HG02623 (cell line): ENCODE data around the gene EDC3.
A peak's percentile ranks its signal among the peaks of the same experiment; 100 is the strongest.
"Not testable (repeated sequence)": the region's sequence is repeated elsewhere in the genome, so short reads cannot be mapped to it uniquely, and the experiment has no call there.

ENCODE experiments used
- ATAC-seq: cut with Tn5 transposase; IDR thresholded peaks from one replicate; pipeline ENCODE4 v1.9.1; 2021; ENCODE audit warnings: moderate library complexity; ENCODE audit not compliant: unreplicated experiment

The EDC3 gene

DNA sequence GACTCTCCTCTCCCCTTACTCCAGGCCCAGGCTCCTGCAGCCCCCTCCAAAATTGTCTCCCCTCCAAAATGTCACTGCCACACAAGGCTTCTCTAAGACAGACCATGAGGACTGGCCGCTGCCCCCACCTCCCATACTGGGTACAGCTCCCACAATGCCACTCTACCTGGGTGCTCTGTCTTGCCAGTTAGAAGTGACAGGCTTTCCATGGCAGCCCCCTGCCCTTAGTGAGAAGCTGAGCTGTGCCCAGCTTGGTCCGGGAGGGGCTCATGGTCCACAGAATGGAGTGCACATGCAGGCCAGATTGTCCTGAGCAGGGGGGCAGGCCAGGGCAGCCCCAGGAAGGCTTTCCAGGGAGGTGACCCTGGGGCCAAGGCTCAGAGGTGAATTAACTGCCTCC is 83.1 kb downstream of the EDC3 start:
- ATAC-seq: no peak

DNA sequence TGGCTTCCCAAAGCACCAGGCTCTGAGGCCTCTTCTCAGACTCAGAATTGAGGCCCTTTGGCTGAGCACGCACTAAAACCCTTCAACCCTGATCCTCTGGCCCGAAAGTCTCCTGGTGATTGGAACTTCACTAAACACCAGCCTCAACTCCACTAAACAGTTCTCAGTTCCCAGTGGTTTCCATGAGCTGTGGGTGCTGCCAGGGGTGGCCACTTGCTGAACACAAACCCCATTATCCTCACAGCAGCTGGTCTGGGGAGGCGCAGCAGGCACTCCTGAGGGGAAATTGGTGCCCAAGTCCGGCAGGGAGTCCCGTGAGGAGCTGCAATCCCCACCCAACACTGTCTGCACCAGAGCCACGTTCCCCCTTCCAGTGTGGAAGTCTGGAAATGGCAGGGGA is 84.0 kb downstream of the EDC3 start:
- no peak for ATAC-seq

DNA sequence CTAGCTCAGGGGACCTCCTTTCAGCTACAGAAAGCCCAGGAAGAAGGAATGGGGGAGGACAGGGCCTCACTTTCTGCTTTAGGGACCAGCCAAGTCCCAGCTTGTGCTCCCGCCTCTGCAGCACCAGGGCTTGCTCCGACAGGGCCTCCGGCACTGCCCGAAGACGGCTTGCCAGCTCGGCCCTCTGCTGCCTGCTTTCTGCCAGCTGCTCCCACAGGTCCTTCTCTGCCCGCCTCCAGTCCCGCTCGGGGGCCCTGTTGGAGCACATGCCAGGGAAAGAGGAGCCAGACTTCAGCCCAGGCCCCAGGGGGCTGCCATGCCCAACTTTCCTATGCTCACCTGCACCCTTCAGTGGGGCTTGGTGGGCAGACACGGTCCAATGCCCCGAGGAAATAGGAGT is 84.5 kb downstream of the EDC3 start:
- no peak for ATAC-seq

DNA sequence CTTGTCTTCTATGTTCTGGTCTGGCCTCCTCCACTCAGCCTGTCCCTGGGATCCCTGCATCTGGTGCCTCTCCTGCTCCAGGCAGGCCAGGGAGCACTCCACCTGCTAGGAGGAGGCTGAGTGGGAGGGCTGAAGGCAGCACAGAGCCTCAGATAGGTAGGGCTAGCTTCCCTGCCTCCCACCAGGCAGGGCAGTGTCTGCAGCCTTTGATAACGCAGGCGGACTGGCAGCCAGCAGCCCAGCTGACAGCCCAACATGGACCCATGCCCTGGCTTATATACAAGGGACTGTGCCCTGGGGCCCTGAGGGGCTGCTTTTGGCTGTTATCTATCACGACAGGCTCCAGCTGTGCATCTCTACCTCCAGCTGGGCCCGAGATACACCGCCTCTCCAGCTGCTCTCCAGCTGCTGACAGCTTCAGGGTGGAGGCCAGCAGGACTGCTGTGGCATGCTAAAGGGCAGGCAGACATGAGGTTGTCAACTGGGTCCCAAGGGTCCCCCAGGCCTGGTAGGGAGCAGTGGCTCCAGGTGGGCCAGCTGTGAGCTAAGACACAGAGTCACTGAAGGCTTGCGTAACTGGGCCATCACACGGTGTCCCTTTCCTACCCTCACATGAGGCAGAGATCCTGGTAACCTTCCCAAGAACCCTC is 85.4 kb downstream of the EDC3 start:
- no peak for ATAC-seq

DNA sequence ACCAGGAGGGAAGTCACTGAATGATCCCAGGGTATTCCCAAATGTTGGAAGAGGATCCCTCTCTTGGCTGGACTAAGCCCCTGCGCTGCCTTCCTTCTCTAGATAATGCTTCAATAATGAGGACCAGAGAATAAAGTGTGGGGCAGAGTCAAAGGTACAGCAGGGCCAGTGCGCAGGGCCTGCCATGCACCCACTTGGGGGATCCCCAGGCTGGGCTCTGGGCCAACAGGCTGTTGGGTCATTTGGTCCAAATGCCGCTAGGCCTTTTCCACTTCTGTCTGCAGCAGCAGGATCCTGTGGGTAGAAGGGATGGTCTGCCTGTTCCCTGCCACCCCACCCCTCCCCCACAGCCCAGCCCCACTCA is 85.9 kb downstream of the EDC3 start:
- no peak for ATAC-seq

DNA sequence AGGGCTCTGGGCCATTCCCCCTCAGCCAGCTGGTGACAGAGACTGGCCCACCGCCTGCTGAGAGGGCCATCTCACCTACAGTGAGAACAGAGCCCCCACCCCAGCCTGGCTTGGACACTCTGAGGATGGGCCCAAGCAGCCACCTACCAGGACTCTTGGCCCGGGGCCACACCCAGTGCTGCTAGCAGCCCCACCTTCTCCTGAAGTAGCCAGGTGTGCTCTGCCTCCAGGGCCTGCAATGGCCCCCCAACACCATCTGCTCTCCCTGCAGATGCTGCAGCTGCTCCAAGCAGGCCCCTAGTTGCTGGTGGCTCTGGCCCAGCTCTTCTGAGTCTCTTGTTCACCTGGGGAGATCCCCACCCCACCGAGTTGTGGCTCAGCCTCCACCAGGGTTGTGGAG is 87.0 kb downstream of the EDC3 start:
- no peak for ATAC-seq

DNA sequence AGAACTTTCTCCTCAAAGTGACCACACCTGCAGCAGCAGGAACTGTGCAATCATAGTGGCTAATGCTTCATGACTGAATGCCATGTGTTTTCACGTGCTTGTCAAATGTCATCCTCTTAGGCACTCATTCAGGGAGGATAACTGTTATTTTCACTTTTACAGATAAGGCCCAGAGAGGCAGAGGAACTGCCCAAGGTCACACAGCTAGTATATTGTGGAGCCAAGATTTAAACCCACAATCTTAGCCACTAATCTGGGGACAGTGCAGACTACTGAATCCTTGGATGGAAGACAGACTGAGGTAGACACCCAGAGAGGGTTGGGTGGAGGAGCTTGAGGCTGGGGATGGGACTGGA is 90.1 kb downstream of the EDC3 start:
- ATAC-seq: no peak

DNA sequence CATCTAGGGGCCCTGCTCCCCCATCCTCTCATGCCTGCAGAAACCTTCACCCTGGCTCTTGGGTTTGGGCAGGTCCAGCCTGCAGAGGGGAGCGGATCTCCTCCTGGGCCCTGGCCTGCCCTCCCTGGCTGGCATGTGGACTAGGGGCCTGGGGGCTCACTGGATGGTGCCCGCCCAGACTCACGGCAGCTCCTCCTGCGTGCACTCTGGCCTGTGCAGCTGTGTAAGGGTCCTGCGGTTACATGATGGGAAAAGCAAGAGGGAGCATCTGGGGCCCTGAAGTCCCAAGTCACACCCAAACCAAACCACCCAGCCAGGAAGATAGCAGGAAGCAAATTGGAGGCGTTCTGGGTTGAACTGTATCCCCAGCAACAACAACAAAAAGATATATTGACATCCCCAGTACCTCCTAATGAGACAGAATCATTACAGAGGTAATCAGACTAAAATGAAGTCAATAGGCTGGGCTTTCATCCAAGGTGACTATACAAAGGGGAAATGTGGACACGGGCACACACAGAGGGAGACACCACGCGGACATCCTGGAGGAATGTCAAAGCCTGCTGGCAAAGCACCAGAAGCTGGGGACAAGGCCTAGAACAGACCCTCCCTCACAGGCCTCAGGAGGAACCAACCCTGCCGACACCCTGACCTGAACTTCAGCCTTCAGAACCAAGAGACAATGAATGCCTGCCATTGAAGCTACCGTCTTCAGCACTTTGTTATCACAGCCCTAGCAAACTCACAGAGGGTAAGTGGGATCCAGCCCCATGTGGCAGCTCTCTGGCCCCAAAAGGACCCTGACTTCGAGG is 90.6 kb downstream of the EDC3 start:
- ATAC-seq: no peak

DNA sequence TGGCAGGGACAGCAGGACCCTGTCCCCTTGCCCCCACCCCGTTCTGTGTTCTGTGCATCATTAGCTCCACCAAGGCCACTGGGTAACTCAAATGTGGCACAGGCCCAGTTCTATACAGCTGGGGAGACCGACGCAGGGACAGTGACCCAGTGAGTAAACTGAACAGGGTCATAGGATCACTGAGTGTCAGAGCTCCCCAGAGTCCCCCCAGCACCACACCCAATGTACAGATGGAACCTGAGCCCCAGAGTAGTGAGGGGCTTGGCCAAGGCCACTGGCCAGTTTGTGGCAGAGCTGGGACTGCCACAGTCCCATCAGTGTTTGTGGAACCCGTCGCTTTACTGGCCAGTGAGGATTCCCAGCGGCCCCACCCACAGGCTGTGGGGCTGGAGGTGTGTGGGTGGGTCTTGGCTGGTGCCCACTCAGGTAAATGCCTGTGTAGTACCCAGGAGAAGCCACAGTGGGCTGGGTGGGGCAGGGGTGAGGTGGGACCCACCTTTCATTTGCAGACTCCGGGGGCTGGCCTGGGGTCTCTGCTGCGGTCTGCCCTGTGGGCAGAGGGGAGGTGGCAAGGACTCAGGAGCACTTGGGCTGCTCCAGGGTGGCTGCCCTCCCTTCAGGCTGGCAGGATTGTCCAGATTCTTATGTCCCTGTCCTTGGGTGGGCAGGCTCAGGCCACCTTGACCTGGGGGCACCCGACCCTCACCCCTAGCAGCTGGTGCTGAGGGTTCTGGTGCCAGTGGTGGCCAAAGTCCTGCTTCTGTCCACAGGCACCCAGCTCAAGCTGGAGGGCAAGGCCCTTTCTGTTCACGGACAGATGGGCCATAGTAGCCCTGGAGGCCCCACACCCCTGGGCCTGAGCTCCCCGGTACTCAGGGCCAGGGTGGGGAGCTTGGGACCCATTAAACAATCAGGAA is 91.8 kb downstream of the EDC3 start:
- ATAC-seq: no peak

DNA sequence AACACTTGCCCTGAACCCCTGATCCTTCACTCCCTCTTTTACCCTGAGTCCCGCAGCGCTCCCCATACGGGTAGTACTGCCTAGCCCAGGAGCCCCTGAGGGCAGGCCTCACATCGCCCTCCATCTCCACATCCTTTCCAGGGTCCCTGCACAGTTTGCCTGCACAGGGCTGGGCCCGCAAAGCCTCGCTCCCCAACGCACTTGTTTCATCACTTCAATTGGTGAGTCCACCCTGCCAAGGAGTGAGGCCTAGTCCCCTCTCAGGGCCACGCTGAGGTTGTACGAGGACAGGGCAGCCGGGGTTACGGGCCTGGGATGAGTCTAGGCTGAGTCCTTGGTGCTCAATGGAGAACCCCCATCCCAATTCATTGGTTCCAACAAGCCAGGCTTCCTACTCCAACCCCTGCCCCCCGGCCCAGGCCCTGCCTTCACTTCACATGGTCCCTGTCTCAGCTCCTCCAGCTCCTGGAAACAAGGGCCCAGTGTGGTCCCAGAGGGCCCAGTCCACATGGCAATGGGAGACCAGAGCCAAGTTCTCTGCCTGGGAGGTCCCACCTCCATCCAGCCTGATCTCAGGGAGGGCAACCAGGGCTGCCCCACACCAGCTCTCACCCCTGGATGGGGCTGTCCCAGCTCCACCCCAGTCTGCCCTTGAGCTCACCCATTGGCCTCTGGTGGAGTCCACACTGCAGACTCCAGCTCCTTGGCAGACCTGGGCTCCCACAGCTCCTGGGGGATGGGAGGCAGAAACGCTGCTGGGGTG is 92.6 kb downstream of the EDC3 start:
- no peak for ATAC-seq

DNA sequence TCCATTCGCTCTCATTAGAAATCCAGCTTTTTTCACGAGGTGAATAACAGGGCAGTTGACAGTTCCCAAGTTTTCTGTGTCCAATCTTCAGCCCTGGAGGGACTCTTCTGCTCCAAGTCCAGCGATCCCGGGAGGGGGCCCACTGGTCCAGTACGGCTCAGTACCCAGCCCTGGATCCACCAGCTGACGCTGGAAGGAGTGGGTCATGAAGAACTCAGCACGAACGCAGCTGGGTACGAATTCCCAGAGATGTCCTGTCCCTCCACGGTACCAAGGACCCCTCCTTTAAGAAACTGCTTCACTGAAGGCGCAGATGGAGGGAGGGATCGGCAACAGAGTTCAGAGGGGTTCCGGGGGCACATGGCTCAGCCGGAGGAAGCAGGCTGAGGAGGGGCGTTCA is 96.7 kb downstream of the EDC3 start:
- ATAC-seq: no peak

DNA sequence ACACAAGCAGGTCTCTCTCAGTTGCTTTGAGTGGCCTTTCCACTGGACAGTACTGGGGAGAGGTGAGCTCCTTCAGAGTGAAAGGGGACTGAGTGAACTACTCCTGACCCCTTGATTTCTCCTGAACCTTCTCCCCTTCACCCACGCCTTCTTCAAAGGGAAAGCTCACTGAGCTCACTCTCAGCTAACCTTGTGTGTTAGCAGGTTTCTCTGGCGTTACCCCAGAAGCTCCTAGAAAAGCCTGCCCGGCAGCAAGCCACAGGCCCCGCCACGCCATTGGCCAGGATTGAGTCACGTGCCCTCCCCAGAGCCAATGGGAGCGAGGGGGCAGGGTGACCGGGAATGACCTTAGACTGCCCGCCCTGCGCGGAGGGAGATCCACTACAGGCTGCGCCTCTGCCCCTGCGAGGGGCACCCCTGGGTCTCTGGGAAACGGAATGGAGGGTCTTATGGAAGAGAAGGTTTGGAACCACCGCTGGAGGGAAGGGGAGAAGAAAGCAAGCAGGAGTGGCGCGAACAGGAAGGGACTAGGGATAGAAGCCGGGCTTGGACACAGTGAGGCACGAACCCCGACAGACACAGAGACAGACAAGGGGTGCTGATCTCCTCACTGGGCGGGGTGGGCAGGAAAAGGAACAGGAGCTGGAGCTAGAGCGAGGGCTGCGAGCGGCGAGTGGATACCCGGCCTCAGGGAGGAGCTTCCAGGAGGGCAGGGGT is 97.5 kb downstream of the EDC3 start:
- ATAC-seq: peak; percentile 92

DNA sequence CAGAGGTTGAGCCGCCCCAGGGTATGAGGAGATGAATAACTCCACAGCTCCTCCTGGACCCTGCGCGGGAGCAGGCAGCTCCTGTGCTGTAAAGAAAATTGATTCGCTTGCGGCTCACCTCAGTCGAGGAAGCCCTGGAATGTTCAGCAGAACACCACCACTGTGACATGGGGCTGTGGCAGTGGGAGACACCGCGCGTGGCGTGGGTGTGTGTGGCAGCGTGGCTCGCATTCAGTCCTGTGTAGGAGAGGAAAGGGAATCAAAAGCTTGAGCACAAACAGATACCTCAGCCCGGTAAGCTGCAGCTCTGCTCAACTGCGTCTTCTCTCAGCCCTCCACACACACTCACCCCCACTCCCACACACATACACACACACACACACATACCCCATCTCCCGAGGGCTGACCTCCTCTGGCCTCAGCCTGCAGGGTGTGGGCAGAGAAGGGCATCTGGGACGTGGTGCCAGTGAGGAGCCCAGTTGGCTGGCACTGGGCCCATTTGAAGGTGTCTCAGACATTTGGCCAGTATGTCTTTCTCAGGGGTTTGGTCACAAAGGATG is 98.6 kb downstream of the EDC3 start:
- not testable (repeated sequence) for ATAC-seq

DNA sequence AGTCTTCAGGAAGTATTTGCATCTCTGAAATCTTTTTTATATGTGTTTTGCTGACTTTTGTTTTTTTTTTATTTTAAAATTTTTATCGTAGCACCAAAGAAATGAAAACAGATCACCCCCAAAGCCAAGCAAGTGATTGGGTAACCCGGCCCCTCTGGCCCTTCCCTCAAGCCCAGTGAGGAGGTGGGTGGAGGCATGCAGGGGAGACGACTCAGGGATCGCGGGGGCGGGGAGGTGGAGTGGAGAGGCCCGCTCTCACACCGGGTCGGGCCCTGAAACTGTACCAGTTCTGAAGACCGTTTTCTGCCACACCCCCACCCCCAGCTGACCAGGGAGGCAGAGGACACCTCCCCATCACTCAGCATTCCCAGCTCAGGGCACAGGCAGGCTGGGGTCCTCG is 99.1 kb downstream of the EDC3 start:
- ATAC-seq: not testable (repeated sequence)

DNA sequence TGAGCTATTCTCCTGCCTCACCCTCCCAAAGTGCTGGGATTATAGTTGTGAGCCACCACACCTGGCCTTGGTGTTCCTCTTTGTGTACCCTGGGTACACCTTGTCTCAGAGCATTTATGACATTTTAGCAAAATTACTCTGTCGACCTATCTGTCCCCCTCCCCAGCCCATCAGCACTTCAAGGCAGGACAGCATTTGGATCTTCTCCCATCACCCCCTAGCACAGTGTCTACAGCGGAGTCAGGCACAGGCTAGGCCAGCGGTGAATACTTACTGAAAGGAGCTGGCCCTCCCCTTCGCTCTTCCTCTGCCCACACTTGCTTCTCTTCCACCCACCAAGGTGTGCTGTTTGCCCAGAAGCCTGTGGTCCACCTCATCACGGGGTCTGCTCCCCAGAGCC is 100.6 kb downstream of the EDC3 start:
- ATAC-seq: no peak

DNA sequence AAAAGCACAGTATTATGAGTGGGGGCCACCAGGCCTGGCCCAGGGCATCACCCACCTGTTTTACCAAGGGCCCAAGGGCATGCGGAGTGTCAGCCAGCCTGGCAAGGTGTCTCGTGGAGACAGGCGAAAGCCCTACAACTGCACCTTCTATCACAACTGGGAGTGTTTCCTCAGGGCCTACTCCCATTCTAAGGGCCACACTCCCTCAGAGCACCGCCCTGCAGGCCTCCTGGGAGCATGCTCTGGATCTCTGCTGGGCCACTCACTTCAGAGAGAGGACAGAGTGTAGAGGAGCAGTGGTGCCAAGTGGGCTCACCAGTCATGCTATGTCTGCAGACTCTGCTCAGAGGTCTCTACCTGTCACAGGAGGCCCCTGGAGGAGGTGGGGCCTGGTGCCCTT is 101.4 kb downstream of the EDC3 start:
- no peak for ATAC-seq

DNA sequence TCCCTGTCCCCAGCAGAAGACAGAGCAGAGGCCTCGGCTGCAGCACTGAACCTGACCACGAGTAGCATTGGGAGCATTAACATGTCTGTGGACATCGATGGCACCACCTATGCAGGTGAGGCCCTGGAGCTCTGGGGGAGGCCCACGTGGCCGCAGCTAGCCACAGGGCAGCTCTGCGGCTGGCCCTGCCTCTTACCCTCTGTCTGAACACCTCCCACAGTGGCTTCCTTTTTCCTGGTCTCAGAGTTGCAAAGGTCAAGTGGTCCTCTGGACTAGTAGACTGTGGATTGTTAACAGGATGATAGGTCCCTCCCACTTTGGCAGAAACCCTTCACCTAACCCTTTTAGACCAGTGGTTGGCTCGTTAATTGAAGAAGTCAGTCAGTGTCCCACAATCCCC is 102.7 kb downstream of the EDC3 start:
- ATAC-seq: no peak

DNA sequence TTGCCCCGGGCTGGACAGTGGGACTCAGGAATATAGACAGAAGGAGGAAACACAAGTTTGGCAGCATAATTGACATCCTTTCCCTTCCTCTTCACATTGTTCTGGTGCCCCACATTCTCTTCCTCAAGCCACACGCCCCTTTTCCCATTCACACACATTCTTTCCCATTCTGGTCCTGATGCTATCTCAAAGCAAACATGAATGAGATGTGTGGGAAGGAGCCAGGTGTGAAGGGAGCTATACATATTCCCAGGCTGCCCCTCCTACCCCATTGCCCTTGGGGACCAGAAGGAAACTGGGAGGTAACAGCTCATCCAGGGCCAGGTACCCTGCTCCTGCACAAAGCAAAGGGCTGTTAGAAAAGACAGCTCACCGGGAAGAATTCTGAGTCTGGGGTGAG is 103.6 kb downstream of the EDC3 start:
- ATAC-seq: no peak

DNA sequence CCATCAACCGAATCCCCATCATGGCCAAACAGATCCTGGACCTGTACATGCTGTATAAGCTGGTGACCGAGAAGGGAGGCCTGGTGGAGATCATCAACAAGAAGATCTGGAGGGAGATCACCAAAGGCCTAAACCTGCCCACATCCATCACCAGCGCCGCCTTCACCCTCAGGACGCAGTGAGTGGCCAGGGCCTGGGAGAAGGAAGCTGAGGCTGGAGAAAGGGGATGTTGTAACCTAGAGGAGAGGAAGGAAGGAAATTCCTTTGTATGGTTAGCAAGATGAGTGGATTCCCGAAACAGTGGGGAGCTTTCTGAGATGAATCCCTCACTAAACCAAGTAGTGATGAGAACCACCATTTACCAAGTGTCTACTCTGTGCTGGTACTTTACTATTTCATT is 106.0 kb downstream of the EDC3 start:
- ATAC-seq: no peak

DNA sequence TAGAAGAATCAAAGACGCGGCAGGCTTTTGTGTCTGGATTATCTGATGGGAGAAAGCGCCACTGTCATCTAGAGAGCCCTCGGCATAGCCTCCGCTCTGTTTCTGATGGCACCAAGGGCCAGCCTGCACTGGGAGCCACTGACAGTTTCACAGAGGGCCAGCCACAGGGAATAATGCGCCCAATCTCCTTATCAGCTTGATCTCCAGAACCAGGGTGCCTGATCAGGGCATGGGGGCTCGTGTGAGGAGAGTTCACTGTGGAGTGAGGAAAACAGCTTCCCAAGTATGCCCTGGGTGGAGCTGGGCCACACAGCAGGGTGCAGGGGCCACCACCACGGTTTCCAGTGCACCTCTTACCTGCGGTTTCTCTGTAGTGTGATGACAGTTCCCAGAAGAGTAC is 110.0 kb downstream of the EDC3 start:
- no peak for ATAC-seq
